GM12892 (cell line): ENCODE data around the gene UBR3.

Experiments used
- POLR2A ChIP-seq: IDR thresholded peaks from 2 replicates; pipeline ENCODE4 v1.6.1; 2011; ENCODE audit warnings: low read depth, low read length, control low read depth
- POLR2AphosphoS5 ChIP-seq: IDR thresholded peaks from 2 replicates; pipeline ENCODE4 v1.6.1; 2011; ENCODE audit warnings: low read depth, low read length, control low read depth
- TAF1 ChIP-seq: IDR thresholded peaks from 2 replicates; pipeline ENCODE4 v1.6.1; 2011; ENCODE audit warnings: low read depth, mild to moderate bottlenecking, control low read depth, low read length, borderline replicate concordance

- no peak for TF ChIP-seq POLR2A
- no peak for TF ChIP-seq POLR2AphosphoS5
- no peak for TF ChIP-seq TAF1
These were observed 211.5 kb downstream of the UBR3 start for GRCh38 chr2:170038734-170039133.
